ENCODE results near the gene HAUS5. TPM values are rescaled to one million over a fixed set of nuclear protein-coding genes. Genes with fewer than 3 reads are reported as not detected.

The HAUS5 gene
- total RNA-seq, 1 experiment from 2014 or later = 33.5 TPM

- intact Hi-C loops (cut with micrococcal nuclease; ENCODE audit: unreplicated experiment) = no loop called here
- Histone ChIP-seq H3K4me3 (ENCODE audit: low read depth, low read length, poor library complexity, severe bottlenecking) (no peak overlapping the region), H3K4me1 (ENCODE audit: insufficient read depth, low read length, poor library complexity, severe bottlenecking) (no peaks in the 10 kb centered on the region), H3K27ac (ENCODE audit: low read depth, low read length, poor library complexity, severe bottlenecking) (no peak overlapping the region), H3K36me3 (ENCODE audit: insufficient read depth, low read length, poor library complexity, severe bottlenecking) (no peaks in the 10 kb centered on the region), H3K9me3 (ENCODE audit: low read depth, low read length, poor library complexity, severe bottlenecking) (no peaks in the 10 kb centered on the region), H3K27me3 (replicated peaks; ENCODE audit: insufficient read depth, low read depth, low read length, poor library complexity) (peaks cover 12% of the 10 kb centered on the region)
- no TSS peak for BruUV-seq (replicated peaks)
- ChIA-PET POLR2A (ENCODE audit: low non-redundant PET) (no interaction called here), CTCF (no interaction called here)
- TF ChIP-seq CTCF (conservative IDR thresholded peaks at IDR 0.05; ENCODE audit: low read depth, low read length) (no peak), EZH2 (IDR thresholded peaks at IDR 0.05; ENCODE audit: borderline replicate concordance, low read depth, low read length, poor library complexity, severe bottlenecking) (no peak)
- no peak for DNase-seq (ENCODE audit: low spot score)
These were observed 29.8 kb upstream of the HAUS5 start for GRCh38 chr19:35582760-35583159.

- H3K9me3 ChIP-seq (ENCODE audit: low read depth, low read length, poor library complexity, severe bottlenecking) = no peaks in the 10 kb centered on the region
- intact Hi-C loops (cut with micrococcal nuclease; ENCODE audit: unreplicated experiment) = no loop called here
- peaks cover 12% of the 10 kb centered on the region for H3K27me3 ChIP-seq (replicated peaks; ENCODE audit: insufficient read depth, low read depth, low read length, poor library complexity)
- no peak within 1 kb of the TSS for H3K27ac ChIP-seq (ENCODE audit: low read depth, low read length, poor library complexity, severe bottlenecking)
- H3K4me1 ChIP-seq (ENCODE audit: insufficient read depth, low read length, poor library complexity, severe bottlenecking) = no peaks in the 10 kb centered on the region
- DNase-seq (ENCODE audit: low spot score) = peak; percentile 62
- ChIA-PET POLR2A (ENCODE audit: low non-redundant PET) (no interaction called here), CTCF (interaction anchor here (0.7 kb wide), 1 partner anchor 536 kb away, joined by 6 read pairs; no protein-coding TSS in a partner anchor)
- TF ChIP-seq CTCF (conservative IDR thresholded peaks at IDR 0.05; ENCODE audit: low read depth, low read length) (no peak), EZH2 (IDR thresholded peaks at IDR 0.05; ENCODE audit: borderline replicate concordance, low read depth, low read length, poor library complexity, severe bottlenecking) (no peak)
- BruUV-seq (replicated peaks) = no TSS peak
- no peaks in the 10 kb centered on the region for H3K36me3 ChIP-seq (ENCODE audit: insufficient read depth, low read length, poor library complexity, severe bottlenecking)
- H3K4me3 ChIP-seq (ENCODE audit: low read depth, low read length, poor library complexity, severe bottlenecking) = no peak within 1 kb of the TSS
These were observed 26.7 kb upstream of the HAUS5 start, which contains the start of gene PMIS2 for GRCh38 chr19:35585848-35586247. TSS of gene PMIS2 (plus strand) at chr19:35586173. CDS start at chr19:35586260, 87 bp downstream.

DNA sequence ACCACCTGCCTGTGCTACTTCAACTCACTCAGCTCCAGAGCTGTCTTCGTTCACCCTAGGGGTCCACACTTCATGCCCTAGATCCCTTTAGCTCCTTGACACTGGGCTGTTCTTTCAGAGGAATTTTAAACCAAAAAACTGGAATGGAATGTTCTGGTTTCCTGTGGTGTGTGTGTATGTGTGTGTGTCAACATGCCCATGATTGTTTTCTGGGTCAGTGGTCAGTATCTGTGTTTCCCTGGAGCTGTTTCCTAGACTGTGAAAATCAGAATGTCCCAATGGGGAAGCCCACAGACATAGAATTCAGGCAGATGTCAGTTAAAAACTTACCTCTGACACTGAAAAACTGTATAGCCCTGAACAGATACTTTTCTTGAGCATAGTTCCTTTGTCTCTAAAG, 25.2 kb upstream of the HAUS5 start:
- no peak overlapping the region for H3K4me3 ChIP-seq (ENCODE audit: low read depth, low read length, poor library complexity, severe bottlenecking)
- ChIA-PET CTCF (interaction anchor here (0.6 kb wide), 1 partner anchor 107 kb away, joined by 3 read pairs; no protein-coding TSS in a partner anchor), POLR2A (ENCODE audit: low non-redundant PET) (no interaction called here)
- no peaks in the 10 kb centered on the region for H3K9me3 ChIP-seq (ENCODE audit: low read depth, low read length, poor library complexity, severe bottlenecking)
- no peaks in the 10 kb centered on the region for H3K4me1 ChIP-seq (ENCODE audit: insufficient read depth, low read length, poor library complexity, severe bottlenecking)
- TF ChIP-seq EZH2 (IDR thresholded peaks at IDR 0.05; ENCODE audit: borderline replicate concordance, low read depth, low read length, poor library complexity, severe bottlenecking) = no peak
- BruUV-seq (replicated peaks) = no TSS peak
- no peak for DNase-seq (ENCODE audit: low spot score)
- intact Hi-C loops (cut with micrococcal nuclease; ENCODE audit: unreplicated experiment) = no loop called here
- peaks cover 11% of the 10 kb centered on the region for H3K27me3 ChIP-seq (replicated peaks; ENCODE audit: insufficient read depth, low read depth, low read length, poor library complexity)
- H3K36me3 ChIP-seq (ENCODE audit: insufficient read depth, low read length, poor library complexity, severe bottlenecking) = no peaks in the 10 kb centered on the region
- no peak overlapping the region for H3K27ac ChIP-seq (ENCODE audit: low read depth, low read length, poor library complexity, severe bottlenecking)

DNA sequence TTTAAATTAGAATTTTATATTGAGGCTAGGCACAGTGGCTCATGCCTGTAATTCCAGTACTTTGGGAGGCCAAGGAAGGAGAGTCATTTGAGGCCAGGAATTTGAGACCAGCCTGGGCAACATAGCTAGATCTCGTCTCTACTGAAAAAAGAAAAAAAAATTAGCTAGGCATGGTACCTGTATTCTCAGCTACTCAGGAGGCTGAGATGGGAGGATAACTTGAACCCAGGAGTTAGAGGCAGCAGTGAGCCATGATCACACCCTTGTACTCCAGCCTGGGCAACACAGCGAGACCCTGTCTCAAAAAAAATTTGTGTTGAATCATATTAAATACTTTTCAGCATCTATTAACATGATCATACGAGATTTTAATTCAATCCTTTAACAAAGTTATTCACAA, 21.7 kb upstream of the HAUS5 start:
- intact Hi-C loops (cut with micrococcal nuclease; ENCODE audit: unreplicated experiment) = no loop called here
- no peak overlapping the region for H3K4me3 ChIP-seq (ENCODE audit: low read depth, low read length, poor library complexity, severe bottlenecking)
- no peak for TF ChIP-seq CTCF (conservative IDR thresholded peaks at IDR 0.05; ENCODE audit: low read depth, low read length)
- TF ChIP-seq EZH2 (IDR thresholded peaks at IDR 0.05; ENCODE audit: borderline replicate concordance, low read depth, low read length, poor library complexity, severe bottlenecking) = no peak
- H3K27me3 ChIP-seq (replicated peaks; ENCODE audit: insufficient read depth, low read depth, low read length, poor library complexity) = no peaks in the 10 kb centered on the region
- no TSS peak for BruUV-seq (replicated peaks)
- ChIA-PET POLR2A (ENCODE audit: low non-redundant PET) (no interaction called here), CTCF (no interaction called here)
- no peaks in the 10 kb centered on the region for H3K9me3 ChIP-seq (ENCODE audit: low read depth, low read length, poor library complexity, severe bottlenecking)
- H3K4me1 ChIP-seq (ENCODE audit: insufficient read depth, low read length, poor library complexity, severe bottlenecking) = no peaks in the 10 kb centered on the region
- DNase-seq (ENCODE audit: low spot score) = no peak
- no peak overlapping the region for H3K27ac ChIP-seq (ENCODE audit: low read depth, low read length, poor library complexity, severe bottlenecking)
- no peaks in the 10 kb centered on the region for H3K36me3 ChIP-seq (ENCODE audit: insufficient read depth, low read length, poor library complexity, severe bottlenecking)
